ENCODE results near the gene PCDHB11. TPM values are rescaled to one million over a fixed set of nuclear protein-coding genes. Genes with fewer than 3 reads are reported as not detected.
"Not testable (repeated sequence)": the region's sequence is repeated elsewhere in the genome, so short reads cannot be mapped to it uniquely, and the experiment has no call there.

Gene PCDHB11
- total and polyA plus RNA-seq, 2 experiments from 2014 or later: 0.19 to 1.3 TPM

DNA sequence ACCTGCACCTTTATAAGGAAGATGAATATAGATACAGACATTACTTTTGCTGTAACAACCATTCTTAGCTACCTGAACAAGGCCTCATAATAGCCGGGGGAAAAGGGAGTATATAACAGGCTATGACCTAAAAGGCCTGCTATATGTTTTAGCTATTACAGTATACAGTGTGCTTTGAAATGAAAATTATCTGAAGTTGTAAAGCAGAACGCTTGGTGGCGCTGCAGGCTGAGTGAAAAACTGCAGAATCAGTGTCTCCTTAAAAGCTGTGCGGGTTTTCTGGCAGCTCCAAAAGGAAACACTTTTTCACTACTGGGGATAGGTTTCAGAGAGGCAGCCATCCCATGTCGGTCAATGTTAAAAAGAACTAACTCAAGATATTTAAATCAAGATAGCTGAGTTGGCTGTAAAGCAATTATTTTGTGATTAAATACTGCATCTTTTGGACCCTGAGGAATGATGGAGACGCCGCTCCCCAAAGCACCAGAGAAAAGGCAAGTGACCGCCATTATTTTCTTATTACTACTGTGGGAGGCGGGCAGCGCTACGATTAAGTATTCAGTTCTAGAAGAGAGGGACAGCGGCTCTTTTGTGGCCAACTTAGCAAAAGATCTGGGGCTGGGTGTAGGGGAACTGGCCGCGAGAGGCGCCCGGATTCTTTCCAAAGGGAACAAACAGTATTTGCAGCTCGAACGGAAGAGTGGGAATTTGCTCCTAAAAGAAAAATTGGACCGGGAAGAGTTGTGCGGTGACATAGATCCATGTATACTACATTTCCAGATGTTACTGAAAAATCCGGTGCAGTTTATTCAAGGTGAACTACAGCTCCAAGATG is 43.7 kb upstream of the PCDHB11 start (continued):
- TF ChIP-seq, protein P1, sequence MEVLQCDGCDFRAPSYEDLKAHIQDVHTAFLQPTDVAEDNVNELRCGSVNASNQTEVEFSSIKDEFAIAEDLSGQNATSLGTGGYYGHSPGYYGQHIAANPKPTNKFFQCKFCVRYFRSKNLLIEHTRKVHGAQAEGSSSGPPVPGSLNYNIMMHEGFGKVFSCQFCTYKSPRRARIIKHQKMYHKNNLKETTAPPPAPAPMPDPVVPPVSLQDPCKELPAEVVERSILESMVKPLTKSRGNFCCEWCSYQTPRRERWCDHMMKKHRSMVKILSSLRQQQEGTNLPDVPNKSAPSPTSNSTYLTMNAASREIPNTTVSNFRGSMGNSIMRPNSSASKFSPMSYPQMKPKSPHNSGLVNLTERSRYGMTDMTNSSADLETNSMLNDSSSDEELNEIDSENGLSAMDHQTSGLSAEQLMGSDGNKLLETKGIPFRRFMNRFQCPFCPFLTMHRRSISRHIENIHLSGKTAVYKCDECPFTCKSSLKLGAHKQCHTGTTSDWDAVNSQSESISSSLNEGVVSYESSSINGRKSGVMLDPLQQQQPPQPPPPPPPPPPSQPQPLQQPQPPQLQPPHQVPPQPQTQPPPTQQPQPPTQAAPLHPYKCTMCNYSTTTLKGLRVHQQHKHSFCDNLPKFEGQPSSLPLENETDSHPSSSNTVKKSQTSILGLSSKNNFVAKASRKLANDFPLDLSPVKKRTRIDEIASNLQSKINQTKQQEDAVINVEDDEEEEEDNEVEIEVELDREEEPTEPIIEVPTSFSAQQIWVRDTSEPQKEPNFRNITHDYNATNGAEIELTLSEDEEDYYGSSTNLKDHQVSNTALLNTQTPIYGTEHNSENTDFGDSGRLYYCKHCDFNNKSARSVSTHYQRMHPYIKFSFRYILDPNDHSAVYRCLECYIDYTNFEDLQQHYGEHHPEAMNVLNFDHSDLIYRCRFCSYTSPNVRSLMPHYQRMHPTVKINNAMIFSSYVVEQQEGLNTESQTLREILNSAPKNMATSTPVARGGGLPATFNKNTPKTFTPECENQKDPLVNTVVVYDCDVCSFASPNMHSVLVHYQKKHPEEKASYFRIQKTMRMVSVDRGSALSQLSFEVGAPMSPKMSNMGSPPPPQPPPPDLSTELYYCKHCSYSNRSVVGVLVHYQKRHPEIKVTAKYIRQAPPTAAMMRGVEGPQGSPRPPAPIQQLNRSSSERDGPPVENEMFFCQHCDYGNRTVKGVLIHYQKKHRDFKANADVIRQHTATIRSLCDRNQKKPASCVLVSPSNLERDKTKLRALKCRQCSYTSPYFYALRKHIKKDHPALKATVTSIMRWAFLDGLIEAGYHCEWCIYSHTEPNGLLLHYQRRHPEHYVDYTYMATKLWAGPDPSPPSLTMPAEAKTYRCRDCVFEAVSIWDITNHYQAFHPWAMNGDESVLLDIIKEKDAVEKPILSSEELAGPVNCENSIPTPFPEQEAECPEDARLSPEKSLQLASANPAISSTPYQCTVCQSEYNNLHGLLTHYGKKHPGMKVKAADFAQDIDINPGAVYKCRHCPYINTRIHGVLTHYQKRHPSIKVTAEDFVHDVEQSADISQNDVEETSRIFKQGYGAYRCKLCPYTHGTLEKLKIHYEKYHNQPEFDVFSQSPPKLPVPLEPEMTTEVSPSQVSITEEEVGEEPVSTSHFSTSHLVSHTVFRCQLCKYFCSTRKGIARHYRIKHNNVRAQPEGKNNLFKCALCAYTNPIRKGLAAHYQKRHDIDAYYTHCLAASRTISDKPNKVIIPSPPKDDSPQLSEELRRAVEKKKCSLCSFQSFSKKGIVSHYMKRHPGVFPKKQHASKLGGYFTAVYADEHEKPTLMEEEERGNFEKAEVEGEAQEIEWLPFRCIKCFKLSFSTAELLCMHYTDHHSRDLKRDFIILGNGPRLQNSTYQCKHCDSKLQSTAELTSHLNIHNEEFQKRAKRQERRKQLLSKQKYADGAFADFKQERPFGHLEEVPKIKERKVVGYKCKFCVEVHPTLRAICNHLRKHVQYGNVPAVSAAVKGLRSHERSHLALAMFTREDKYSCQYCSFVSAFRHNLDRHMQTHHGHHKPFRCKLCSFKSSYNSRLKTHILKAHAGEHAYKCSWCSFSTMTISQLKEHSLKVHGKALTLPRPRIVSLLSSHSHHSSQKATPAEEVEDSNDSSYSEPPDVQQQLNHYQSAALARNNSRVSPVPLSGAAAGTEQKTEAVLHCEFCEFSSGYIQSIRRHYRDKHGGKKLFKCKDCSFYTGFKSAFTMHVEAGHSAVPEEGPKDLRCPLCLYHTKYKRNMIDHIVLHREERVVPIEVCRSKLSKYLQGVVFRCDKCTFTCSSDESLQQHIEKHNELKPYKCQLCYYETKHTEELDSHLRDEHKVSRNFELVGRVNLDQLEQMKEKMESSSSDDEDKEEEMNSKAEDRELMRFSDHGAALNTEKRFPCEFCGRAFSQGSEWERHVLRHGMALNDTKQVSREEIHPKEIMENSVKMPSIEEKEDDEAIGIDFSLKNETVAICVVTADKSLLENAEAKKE (CRISPR knock-in tag; IDR thresholded peaks at IDR 0.05): no peak

DNA sequence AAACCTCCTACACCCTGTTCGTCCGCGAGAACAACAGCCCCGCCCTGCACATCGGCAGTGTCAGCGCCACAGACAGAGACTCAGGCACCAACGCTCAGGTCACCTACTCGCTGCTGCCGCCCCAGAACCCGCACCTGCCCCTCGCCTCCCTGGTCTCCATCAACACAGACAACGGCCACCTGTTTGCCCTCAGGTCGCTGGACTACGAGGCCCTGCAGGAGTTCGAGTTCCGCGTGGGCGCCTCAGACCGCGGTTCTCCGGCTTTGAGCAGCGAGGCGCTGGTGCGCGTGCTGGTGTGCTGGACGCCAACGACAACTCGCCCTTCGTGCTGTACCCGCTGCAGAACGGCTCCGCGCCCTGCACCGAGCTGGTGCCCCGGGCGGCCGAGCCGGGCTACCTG is 42.1 kb upstream of the PCDHB11 start:
- H3K9me3 Mint-ChIP-seq: peaks cover 26% of the 10 kb centered on the region; the same call in 2 of the 3 replicates
- H3K79me2 ChIP-seq (replicated peaks; ENCODE audit: insufficient read depth); H3K4me2 ChIP-seq; H3K4me1 Mint-ChIP-seq; H4K20me1 ChIP-seq (replicated peaks; ENCODE audit: insufficient read depth); ATAC-seq; H3K27ac ChIP-seq (ENCODE audit: low read depth); DNase-seq (ENCODE audit: low spot score); H2AFZ ChIP-seq; H3K27ac Mint-ChIP-seq; H3K27me3 ChIP-seq (ENCODE audit: insufficient read depth); H3K9me2 ChIP-seq (ENCODE audit: insufficient read depth); H3K4me3 ChIP-seq; H3K36me3 ChIP-seq (ENCODE audit: insufficient read depth); H3K4me3 Mint-ChIP-seq; H3K4me1 ChIP-seq (ENCODE audit: insufficient read depth); H3F3A ChIP-seq (replicated peaks; ENCODE audit: low read depth); H3K27me3 Mint-ChIP-seq (ENCODE audit: insufficient read depth, low read depth, poor library complexity): not testable (repeated sequence)
- peaks cover 19% of the 10 kb centered on the region for H3K36me3 Mint-ChIP-seq (ENCODE audit: low read depth)

DNA sequence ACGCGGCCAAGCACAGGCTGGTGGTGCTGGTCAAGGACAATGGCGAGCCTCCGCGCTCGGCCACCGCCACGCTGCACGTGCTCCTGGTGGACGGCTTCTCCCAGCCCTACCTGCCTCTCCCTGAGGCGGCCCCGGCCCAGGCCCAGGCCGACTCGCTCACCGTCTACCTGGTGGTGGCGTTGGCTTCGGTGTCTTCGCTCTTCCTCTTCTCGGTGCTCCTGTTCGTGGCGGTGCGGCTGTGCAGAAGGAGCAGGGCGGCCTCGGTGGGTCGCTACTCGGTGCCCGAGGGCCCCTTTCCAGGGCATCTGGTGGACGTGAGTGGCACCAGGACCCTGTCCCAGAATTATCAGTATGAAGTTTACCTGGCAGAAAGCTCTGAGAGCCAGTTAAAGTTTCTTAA is 41.5 kb upstream of the PCDHB11 start:
- H3K4me3 Mint-ChIP-seq; H4K20me1 ChIP-seq (replicated peaks; ENCODE audit: insufficient read depth); H3K27ac Mint-ChIP-seq; H3F3A ChIP-seq (replicated peaks; ENCODE audit: low read depth); H2AFZ ChIP-seq; H3K27me3 ChIP-seq (ENCODE audit: insufficient read depth); H3K4me1 Mint-ChIP-seq; H3K27me3 Mint-ChIP-seq (ENCODE audit: insufficient read depth, low read depth, poor library complexity); H3K27ac ChIP-seq (ENCODE audit: low read depth); H3K4me3 ChIP-seq; H3K9me2 ChIP-seq (ENCODE audit: insufficient read depth); ATAC-seq; H3K36me3 ChIP-seq (ENCODE audit: insufficient read depth); H3K4me1 ChIP-seq (ENCODE audit: insufficient read depth); H3K79me2 ChIP-seq (replicated peaks; ENCODE audit: insufficient read depth); H3K4me2 ChIP-seq; DNase-seq (ENCODE audit: low spot score): not testable (repeated sequence)
- Mint-ChIP-seq H3K9me3 (peaks cover 23% of the 10 kb centered on the region; the same call in 2 of the 3 replicates), H3K36me3 (ENCODE audit: low read depth) (peaks cover 18% of the 10 kb centered on the region)
